HCT116 (cell line): ENCODE results near the gene LZIC.

ENCODE experiments used
- CBX3 ChIP-seq: IDR thresholded peaks from 2 replicates; pipeline ENCODE4 v1.6.1; 2012; ENCODE audit warnings: low read depth
- CTCF ChIP-seq, 3 experiments: fragments of 200-600 bp in 1 of 3; sonication (generic) in 1 of 3; IDR thresholded peaks in 2 of 3; conservative IDR thresholded peaks in 1 of 3; 2 replicates each; pipeline ENCODE4 v1.5.1; 2012 to 2017; ENCODE audit warnings: low read depth in 2 of 3, low read length in 2 of 3, antibody characterized with exemption in 1 of 3, borderline replicate concordance in 1 of 3, control low read depth in 1 of 3, mild to moderate bottlenecking in 1 of 3, mixed read lengths in 1 of 3, mixed run types in 1 of 3, moderate library complexity in 1 of 3; ENCODE audit not compliant: insufficient read depth in 1 of 3
- MAX ChIP-seq: IDR thresholded peaks from 2 replicates; pipeline ENCODE4 v1.6.1; 2012
- POLR2A ChIP-seq: IDR thresholded peaks from 2 replicates; pipeline ENCODE4 v1.7.0; 2011; ENCODE audit warnings: borderline replicate concordance; ENCODE audit not compliant: insufficient read depth, insufficient read length; ENCODE audit errors: extremely low read depth
- RAD21 ChIP-seq: IDR thresholded peaks from 2 replicates; pipeline ENCODE4 v1.6.1; 2012; ENCODE audit warnings: low read depth, mild to moderate bottlenecking

GRCh38 chr1:9910423-9911178 lies 32.6 kb downstream of the LZIC start:
- no peak for TF ChIP-seq CTCF (IDR thresholded peaks at IDR 0.05 in 2 of 3, conservative IDR thresholded peaks at IDR 0.05 in 1 of 3; ENCODE audit: borderline replicate concordance in 1 of 3, insufficient read depth in 1 of 3, low read depth in 2 of 3, low read length in 2 of 3)
- peak; percentile 29 for TF ChIP-seq POLR2A
- no peak for TF ChIP-seq CBX3
- TF ChIP-seq RAD21 = no peak
- TF ChIP-seq MAX = peak; percentile 82
